ENCODE results near the gene SCN1B.
"Not testable (repeated sequence)": the region's sequence is repeated elsewhere in the genome, so short reads cannot be mapped to it uniquely, and the experiment has no call there.

The SCN1B gene

GRCh38 chr19:34989298-34989697, 41.0 kb upstream of the SCN1B start:
- Histone ChIP-seq H3K4me3 (no peak overlapping the region), H3K27ac (no peak overlapping the region)
- no peak for TF ChIP-seq CTCF (IDR thresholded peaks at IDR 0.05)
- DNase-seq (ENCODE audit: low spot score), result no peak

GRCh38 chr19:34990578-34991192, 39.6 kb upstream of the SCN1B start:
- no peak overlapping the region for H3K4me3 ChIP-seq
- no peak for TF ChIP-seq CTCF (IDR thresholded peaks at IDR 0.05)
- H3K27ac ChIP-seq, result no peak overlapping the region
- DNase-seq (ENCODE audit: low spot score), result no peak

GRCh38 chr19:34991542-34992333, 38.5 kb upstream of the SCN1B start:
- TF ChIP-seq CTCF (IDR thresholded peaks at IDR 0.05), result no peak
- DNase-seq (ENCODE audit: low spot score), result no peak
- Histone ChIP-seq H3K27ac (no peak overlapping the region), H3K4me3 (no peak overlapping the region)

- H3K27ac ChIP-seq; H3K4me3 ChIP-seq; DNase-seq (ENCODE audit: low spot score): not testable (repeated sequence)
Measured at GRCh38 chr19:34992582-34992981, 37.7 kb upstream of the SCN1B start.

- Histone ChIP-seq H3K27ac (peak overlapping the region in 1 of 2 donors; percentile 77), H3K4me3 (no peak overlapping the region)
- no peak for DNase-seq (ENCODE audit: low spot score)
- no peak for TF ChIP-seq CTCF (IDR thresholded peaks at IDR 0.05)
Measured at GRCh38 chr19:34994286-34994642, 36.0 kb upstream of the SCN1B start.

GRCh38 chr19:34994643-34995541, 35.4 kb upstream of the SCN1B start:
- TF ChIP-seq CTCF (IDR thresholded peaks at IDR 0.05), result no peak
- Histone ChIP-seq H3K4me3 (no peak overlapping the region), H3K27ac (peak overlapping the region; percentile 42 to 77)
- no peak for DNase-seq (ENCODE audit: low spot score)

- no peak overlapping the region for H3K4me3 ChIP-seq
- DNase-seq (ENCODE audit: low spot score), result no peak
- TF ChIP-seq CTCF (IDR thresholded peaks at IDR 0.05), result no peak
- peak overlapping the region; percentile 34 to 42 for H3K27ac ChIP-seq
Measured at GRCh38 chr19:34995551-34995950, 34.7 kb upstream of the SCN1B start.
